ENCODE results near the gene ADCK2.

DNA sequence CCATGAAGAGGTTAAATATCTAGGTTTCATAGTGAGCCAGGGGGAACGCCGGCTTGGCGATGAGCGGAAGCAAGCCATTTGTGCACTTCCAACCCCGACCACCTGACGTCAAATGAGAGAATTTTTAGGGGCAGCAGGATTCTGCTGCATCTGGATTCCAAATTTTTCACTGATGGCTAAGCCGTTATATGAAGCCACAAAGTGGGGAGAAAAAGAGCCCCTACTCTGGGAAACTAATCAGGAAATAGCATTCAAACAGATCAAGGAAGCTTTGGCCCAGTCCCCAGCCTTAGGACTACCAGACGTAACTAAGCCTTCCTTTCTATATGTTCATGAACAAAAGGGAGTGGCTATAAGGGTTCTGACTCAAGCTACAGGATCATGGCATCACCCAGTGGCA, 12.9 kb upstream of the ADCK2 start:
- TF ChIP-seq, protein P1, sequence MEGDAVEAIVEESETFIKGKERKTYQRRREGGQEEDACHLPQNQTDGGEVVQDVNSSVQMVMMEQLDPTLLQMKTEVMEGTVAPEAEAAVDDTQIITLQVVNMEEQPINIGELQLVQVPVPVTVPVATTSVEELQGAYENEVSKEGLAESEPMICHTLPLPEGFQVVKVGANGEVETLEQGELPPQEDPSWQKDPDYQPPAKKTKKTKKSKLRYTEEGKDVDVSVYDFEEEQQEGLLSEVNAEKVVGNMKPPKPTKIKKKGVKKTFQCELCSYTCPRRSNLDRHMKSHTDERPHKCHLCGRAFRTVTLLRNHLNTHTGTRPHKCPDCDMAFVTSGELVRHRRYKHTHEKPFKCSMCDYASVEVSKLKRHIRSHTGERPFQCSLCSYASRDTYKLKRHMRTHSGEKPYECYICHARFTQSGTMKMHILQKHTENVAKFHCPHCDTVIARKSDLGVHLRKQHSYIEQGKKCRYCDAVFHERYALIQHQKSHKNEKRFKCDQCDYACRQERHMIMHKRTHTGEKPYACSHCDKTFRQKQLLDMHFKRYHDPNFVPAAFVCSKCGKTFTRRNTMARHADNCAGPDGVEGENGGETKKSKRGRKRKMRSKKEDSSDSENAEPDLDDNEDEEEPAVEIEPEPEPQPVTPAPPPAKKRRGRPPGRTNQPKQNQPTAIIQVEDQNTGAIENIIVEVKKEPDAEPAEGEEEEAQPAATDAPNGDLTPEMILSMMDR (IDR thresholded peaks at IDR 0.05; ENCODE audit: low read length) = no peak
- no peak for TF ChIP-seq EZH2 (IDR thresholded peaks at IDR 0.05; ENCODE audit: borderline replicate concordance, low read length)
